HG02870 (cell line): ENCODE results near the gene P4HA2.

Experiments used
- ATAC-seq: cut with Tn5 transposase; IDR thresholded peaks from one replicate; pipeline ENCODE4 v1.9.1; 2021; ENCODE audit warnings: mild to moderate bottlenecking, moderate library complexity; ENCODE audit not compliant: unreplicated experiment

Gene P4HA2

DNA sequence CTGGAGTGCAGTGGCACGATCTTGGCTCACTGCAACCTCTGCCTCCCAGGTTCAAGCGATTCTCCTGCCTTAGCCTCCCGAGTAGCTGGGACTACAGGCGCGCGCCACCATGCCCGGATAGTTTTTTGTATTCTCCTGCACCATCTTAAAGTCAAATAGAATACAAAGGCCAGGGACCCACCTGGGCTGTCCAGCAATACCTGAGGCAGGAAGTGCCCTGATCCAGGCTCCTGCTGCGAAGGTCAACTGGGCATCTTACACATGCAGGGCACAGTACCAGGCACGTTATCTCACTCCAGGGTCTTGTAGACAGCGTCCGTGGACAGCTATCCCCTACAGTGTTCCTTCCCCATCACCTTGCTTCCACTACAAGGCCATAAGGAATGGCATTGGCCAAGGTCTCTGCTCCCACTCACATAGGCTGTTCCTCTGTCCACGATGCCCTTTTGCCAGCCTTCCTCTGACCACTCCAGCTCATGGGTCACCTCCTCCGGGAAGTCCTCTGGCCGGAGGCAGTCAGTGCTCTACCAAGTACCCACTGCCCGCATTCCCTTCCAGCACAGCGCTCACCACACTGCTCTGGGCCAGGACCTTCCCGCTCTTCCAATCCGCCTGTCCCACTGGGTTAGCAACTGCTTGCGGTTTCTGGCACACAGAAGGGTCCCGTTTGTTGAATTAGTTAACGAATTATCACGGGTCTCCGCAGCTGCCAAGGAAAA, 978 bp downstream of the P4HA2 start:
- ATAC-seq = no peak

DNA sequence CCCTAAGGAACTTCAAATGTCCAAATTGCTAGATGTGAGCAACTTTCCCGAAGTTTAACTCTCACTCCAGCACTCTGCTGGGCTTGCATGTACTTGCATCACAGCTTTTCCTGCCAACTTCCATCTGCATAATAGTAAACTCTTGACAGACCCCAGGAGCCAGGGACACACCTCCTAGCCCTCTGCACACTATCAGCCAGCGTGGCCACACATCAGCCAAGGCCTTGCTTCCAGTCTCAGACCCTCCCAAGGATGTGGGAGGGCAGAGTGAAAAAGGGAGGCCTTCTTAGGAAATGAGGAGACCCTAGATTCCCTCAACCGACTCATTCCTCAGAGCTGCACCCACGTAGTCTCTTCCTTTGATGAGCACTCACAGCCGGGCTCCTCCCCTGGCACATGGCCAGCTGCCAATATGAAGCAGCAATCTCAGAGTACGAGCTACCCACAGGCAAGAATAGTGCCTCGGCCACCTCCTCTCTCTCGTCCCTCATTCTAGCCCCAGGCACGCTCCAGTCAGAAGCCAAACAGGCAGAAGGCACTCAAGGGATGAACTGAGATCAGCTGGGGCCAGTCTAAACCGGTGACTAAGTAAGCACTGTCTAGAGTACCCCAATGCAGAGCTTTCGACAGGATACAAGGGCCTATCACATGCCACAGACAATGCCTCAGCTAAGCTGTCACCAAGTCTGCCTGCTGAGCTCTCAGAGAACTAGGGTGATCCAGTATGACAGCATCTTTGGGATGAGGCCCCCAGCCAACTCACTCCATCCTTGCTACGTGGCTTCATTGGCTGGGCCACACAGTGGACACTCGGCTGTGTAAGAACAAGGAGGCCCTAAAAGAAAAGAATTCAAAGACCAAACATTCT, 2.3 kb downstream of the P4HA2 start:
- no peak for ATAC-seq

DNA sequence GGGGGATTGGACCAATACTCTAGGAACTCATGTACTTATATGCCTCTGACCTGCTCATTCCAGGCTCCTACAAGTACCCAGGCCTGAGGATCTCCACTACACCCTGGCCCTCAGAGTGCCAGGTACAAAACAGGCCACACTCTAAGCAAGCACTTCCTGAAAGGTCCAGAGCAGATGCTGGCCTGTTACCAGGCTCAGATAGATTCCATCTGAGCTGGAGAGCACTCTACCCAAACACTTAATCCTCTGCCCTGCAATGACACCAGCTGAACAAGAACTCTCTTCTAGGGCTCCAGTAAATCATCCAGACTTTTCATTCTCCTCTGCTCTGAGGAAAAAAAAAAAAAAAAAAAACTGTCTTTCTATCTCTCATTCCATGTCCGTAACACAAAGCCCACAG, 2.9 kb downstream of the P4HA2 start:
- no peak for ATAC-seq

DNA sequence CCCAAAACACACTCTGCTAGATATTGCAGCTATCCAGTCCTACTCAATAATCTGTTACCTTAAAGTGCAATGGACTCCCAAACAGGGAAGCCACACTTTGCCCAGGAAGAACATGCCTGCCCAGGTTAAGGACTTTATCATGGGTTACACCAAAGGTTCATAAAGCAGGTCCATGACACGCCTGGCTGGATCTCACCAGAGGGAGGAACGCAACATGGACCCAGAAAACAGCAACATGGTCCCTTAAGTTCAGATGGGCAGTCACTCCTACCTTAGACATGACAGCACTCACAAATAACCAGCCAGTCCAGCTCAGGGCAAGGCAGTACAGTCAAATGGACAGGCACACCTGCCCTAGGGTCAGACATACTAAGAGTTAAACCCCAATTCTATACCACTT, 3.8 kb downstream of the P4HA2 start:
- no peak for ATAC-seq

DNA sequence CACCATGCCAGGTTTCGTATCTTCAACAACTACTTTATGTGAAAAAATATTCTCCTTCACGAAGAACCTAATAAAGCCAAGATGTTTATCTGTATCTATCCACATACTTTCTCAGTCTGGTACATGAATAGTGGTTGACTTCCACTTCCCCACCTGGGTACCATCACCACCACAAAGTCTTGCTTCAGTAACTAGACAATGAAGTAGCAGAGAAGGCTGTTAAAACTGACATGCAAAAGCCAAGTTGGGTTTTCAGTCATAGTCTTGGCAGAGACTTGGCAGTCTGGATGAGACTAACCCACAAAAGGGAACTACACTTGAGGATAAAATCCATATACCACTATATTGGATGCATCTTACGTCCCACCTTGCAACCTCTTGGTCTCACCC, 5.0 kb downstream of the P4HA2 start:
- ATAC-seq = peak; percentile 60

DNA sequence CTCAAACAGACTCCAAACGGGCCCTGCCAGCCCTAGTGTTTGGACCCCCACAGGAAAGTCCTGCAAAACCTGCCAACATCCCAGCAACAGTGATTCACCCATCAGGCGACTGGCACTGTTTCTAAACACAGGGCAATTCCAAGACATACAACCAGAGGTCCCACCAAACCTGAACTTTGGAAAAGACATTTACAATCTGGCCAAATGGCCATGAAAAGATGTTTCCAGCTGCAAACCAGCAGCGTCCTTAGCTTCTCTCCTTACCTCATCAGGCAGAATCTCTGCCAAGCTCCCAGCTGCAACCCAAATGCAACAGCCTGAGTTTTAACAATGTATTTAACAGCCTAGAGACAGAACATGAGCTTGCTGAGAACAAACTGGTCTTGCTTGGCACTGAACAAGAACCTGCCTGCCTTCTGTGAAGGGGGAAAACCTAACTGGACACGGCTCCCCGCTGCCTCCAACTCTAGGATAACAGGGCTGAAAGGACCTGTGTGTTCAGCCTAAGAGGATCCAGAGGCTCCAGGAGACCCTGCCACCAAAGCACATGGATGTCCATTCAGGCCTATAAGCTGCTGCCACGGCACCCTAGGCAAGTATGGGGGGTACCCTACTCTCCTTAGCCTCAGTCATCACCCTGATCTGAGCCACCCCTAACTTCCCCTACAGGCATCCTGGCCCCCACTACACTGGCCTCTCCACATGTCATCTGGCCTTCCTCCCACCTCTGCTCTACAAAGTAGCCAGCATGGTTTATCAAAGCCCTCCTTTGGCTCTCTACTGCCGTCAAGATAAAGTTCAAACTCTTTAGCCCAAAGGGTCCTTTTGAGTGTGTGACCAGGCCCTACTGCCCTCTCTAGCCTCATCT, 5.6 kb downstream of the P4HA2 start:
- ATAC-seq = peak; percentile 19

DNA sequence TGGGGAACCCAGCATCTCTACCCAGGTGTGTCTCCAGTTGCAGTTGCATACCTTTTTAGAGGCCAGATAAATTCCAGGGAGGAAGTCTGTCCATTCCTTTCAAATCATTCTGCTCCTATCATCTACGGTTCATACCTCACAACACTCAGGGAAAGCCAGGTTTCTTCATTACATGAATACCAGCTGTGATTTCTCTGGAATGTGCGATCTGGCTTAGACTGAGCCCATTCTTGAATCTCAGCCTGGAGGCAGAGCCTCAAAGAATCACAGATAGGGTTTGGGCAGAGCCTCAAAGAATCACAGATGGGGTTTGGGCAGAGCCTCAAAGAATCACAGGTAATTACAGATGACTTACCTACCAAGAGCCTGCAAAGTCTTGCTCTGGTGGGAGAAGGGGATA, 7.2 kb downstream of the P4HA2 start:
- ATAC-seq = no peak

DNA sequence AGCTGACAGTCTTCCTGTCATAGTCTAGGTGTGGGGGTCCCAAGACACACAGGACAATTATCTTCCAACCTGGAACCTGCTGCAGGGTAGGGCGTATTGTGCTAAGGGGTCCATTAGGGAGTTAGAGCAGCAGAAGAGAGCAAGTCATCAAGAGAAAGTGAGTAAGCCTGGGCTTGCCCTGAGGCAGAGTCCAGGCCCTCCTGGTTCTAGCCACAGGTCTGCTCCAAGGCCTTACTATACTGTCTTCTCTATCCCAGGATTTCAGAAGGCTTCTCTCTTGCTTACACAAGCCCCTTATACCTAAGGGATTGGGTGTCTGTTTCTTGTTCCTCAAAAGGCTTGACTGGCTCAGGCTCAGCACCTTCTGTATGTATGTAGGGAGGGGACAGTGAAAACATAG, 7.7 kb downstream of the P4HA2 start:
- ATAC-seq = no peak

DNA sequence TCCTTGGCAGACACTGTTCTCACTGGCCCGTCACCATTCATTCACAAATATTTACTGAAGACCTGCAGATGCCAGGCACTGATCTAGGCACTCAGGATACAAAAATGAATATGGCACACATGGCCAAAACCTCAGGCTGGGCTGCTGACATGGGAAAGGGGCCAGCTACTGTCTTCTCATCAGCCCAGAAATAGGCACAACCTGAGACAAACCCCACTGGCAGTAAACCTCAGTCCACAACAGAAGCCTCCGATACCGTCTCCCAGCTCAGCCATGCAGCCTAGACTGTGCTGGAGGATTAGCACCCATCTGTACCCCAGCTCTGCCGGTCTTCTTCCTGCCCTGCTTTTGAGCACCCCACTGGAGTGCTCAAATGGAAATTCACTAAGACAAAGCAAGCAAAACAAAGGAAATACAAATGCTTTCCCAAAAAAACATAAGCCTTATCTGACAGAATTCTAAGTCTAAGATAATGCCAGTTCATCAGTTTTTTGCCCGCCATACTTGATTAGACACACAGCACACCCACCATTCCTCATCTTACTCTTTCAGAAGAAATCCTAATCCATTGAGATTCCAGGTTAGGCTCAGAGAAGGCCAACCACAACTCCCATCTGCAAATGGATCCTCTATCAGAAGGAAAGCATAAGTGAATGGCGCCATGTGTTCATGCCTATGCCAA, 8.2 kb downstream of the P4HA2 start:
- ATAC-seq = no peak

DNA sequence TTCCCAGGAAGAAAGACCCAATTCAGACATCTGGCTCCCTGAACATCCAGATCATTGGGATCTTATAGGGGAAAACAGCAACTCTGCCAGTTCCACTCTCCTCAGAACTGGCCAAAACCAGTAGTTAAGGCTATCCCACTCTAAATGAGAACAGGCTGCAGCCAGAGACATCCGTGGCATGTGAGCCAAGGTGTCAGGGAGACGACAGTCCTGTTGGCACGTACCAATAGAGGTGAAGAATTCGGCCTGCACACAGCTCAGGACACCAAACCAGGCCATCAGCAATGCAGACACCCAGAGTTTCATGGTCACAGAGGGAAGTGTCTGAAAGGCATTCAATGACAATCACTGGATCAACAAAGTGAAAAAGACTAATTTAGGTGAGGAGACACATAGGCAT, 9.3 kb downstream of the P4HA2 start:
- ATAC-seq = no peak

DNA sequence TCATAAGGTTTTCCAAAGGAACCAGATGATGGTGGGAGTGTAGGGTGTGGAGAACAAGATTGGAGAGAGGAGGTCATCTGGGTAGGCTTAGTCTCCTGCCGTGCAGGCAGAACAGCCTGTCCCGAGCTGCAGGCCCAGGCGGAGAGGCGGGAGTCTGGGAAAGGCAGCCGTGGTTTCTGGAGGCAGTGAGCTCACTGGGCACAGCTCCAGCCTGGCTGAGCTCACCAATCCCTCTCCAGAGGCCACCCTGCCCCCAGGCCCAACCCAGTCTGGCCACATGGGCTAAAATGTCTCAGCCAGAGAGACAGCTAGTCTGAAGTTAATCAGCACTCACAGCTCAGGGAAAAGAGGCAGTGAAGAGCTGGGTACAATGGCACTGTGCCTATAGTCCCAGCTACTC, 12.3 kb downstream of the P4HA2 start:
- ATAC-seq = no peak

DNA sequence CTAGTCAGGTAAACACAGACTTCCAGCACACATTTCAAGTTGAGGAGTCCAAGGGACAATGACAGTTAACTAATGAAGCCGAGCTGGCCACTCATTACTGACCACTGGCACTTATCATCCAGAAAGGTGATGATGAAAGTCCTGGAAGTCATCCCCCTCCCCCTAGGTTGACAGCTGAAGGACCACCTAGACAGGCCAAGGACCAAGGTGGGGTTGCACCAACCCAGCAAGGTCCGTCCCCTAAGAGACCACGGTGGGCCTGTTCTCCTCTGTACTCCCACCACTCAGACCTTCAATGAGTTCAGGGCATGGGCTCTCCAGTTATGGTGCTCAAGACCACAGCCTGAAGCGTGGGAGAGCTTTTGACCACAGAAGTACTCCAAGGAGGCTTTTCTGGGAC, 13.2 kb downstream of the P4HA2 start:
- ATAC-seq = no peak

DNA sequence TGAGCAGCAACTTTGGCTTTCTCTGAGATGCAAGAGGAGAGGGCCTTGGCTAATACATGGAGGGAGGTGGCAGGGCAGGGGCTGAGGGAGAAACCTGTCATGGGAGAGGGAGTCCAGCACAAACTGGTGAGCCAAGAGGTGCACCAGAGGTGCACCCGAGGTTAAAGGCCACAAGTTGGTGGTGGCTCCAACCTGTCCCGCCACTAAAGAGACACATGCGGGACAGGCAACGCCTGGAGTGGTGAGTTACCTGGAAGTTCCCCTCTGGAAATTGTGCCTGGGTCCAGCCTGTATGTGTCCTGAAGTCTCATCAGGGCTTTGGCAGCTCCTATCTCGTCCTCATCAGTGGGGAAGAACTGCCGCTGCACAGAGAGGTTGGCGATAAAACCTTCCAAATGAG, 14.0 kb downstream of the P4HA2 start:
- no peak for ATAC-seq

DNA sequence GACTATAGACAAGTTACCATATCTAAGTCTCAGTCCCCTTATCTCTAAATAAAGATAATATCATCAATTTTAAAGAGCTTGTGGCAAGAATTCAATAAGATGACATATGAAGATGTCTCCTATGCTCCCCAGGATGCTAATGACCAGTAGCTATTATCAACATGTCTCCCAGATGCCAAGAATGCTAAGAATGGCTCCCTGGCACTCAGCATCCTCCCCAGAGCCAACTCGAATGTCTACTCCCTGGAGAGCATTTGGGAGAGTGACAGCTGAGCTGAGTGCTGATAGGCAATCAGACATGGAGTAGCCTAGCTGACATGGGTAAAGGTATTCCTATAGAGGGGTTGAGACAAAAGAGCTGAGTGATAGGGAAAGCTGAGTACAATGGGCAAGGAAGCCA, 15.9 kb downstream of the P4HA2 start:
- ATAC-seq = no peak

DNA sequence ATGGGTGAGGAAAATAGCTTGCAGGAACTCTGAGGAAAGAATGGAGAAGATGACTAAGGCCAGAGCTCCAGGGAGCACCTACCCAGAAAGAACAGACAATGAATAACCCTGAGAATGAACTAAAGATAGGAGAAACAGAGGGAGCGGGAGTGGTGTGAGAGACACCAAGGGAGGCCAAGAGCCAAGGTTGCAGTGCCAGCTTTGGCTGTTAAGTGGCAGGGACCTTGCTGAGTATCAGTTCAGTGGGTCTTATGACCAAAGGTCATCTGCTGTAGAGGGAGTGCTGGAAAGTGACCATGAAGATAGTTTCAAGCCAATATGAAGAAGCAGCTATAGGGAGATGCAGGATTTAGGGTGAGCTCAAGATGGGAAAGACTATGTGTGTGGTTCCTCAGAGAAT, 16.7 kb downstream of the P4HA2 start:
- no peak for ATAC-seq

DNA sequence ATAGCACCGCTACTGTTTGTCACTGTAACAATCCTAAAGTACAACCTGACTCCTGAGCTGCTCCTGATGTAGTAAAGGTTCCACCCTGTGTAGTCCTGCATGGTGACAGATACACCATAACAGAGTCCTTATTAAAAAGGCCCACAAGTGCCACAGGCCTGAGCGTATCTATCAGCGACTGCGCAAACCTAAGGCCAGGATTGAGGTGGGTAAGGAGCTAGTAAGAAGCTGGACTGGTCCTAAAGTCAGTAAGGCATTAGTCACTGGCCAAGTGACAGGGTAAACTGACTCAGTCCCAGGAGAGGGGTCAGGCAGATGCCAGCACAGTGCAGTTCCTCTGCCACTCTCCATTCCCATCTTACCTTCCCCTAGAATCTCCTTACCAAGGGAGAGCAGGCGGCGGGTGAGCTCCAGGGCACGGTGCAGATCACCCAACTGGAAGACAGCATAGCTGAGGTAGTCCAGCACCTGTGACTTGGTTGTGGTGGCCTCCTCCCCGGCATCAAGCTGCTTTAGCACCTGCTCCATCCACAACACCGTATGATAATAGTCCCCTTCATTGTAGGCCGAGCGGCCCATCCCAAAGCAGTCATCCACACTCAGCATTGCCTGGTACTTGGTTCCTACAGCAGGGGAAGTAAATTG, 17.6 kb downstream of the P4HA2 start:
- ATAC-seq = no peak

DNA sequence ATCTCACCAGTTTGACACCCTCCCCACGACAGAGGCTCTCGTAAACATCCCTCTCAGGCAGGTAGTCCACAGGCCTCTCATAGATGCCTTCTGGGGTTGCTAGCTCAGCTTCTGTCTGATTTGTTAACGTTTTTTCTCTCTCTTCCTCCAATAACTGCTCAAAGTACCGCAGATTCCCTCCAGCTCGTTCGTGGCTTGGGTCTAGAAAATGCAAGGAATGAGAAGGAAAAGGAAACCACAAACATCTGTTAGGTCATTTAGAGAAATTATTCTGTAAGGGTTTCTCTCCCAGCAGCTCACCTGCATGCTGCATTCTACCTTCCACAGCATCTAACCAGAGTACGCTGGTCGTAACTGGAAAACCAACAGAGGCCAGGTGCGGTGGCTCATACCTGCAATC, 18.5 kb downstream of the P4HA2 start:
- ATAC-seq = no peak

DNA sequence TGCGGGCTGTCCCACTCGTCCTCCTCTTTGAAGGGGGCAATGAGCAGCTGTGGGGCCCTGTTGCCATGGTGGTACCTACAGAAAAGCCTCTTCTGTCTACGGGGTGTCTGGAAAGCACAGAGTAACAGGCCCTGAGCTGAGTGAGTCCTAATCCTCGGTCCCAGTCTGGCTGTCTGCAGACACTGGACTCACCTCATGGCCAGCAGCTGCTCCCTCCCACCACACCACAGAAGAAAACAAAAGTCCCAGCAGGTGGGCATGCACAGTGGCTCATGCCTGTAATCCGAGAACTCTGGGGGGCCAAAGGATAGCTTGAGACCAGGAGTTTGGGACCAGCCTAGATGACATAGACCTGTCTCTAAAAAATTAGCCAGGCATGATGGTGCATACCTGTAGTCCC, 19.9 kb downstream of the P4HA2 start:
- no peak for ATAC-seq

DNA sequence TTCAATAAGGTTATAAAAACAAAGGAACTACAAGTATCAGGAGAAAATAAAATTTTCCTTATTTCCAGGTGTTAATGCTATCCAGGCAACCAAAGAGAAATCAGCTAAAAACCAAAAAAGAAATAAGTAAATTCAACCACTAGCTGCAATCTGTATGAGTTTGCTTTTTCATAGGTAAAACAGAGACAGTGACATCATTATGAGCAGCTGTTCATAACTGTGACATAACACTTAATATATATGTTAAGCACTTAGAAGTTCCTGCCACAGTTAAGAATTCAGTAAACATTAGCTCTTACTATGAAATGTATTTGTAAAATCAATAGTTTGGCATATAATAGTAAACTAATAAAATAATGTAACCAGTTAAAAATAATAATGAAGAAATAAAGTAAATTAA, 20.9 kb downstream of the P4HA2 start:
- ATAC-seq = no peak

DNA sequence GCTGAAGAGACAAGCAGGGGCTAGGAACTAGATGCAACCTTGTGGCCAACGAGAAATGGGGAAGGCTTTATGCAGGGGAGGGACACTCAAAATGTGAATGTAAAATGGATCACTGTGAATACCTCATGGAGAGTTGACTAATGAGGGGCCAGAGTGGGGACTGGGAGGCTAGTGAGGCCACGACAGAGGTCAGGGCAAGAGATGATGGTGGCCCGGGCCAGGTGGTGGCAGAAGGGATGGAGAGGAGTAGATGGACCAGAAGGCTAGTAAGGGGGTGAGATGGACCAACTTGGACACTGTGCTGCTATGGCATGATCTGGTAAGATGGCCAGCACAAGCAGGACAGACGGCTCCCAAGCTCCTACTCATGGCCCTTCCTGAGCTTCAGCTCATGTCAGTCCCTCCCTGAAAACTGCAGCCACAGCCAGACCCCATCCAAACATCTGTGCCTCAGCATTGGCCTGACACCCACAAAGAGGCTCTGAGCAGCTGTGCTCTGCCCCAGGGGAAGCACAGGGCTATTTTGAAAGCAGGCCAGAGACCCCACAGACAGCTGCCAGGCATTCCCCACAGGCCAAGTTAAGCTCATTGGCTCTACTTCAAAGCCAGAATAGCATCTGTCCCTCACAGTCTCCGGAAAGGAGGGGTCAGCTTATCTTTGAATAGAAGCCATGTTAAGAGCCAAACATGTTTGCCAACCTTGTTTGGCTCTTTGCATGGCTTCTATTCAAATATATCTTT, 22.1 kb downstream of the P4HA2 start:
- peak; percentile 49 for ATAC-seq
